HepG2 (cell line): Measurements from ENCODE around the gene LRRC43. TPM values are rescaled to one million over a fixed set of nuclear protein-coding genes. Genes with fewer than 3 reads are reported as not detected.

Source experiments
- AKAP8 ChIP-seq: sonication (generic); formaldehyde crosslinking; IDR thresholded peaks from 2 replicates; pipeline ENCODE4 v1.5.1; 2020; ENCODE audit warnings: mild to moderate bottlenecking, missing genetic modification reagents
- BRD4 ChIP-seq: sonication (generic); formaldehyde crosslinking; IDR thresholded peaks from 2 replicates; pipeline ENCODE4 v1.4.0; 2020; ENCODE audit warnings: missing genetic modification reagents
- FOXA1 ChIP-seq, 2 experiments: fragments of 450-650 bp in 1 of 2; sonication (generic) in 1 of 2; formaldehyde crosslinking in 1 of 2; IDR thresholded peaks; 2 replicates each; pipeline versions ENCODE4 v1.4.0 to v1.6.1; 2016 to 2020; ENCODE audit warnings: missing genetic modification reagents in 1 of 2
- GABPA ChIP-seq, 2 experiments: IDR thresholded peaks; 2 replicates each; pipeline ENCODE4 v1.6.1; 2011 to 2016; ENCODE audit warnings: low read depth in 2 of 2, low read length in 1 of 2, missing biosample characterization in 1 of 2, missing genetic modification characterization in 1 of 2
- KDM3A ChIP-seq: IDR thresholded peaks from 2 replicates; pipeline ENCODE4 v1.6.1; 2018; ENCODE audit warnings: low read depth, missing compliant biosample characterization
- LCORL ChIP-seq, 2 experiments: fragments of 450-650 bp in 1 of 2; sonication (generic) in 1 of 2; formaldehyde crosslinking in 1 of 2; IDR thresholded peaks; 2 replicates each; pipeline versions ENCODE4 v1.5.0 to v1.6.1; 2017 to 2020; ENCODE audit warnings: antibody characterized with exemption in 1 of 2, missing genetic modification reagents in 1 of 2
- MLLT10 ChIP-seq: sonication (generic); formaldehyde crosslinking; IDR thresholded peaks from 2 replicates; pipeline ENCODE4 v1.4.0; 2020; ENCODE audit warnings: missing genetic modification reagents
- MYC ChIP-seq: sonication (generic); formaldehyde crosslinking; IDR thresholded peaks from 2 replicates; pipeline ENCODE4 v1.9.0; 2021; ENCODE audit warnings: missing genetic modification reagents, borderline replicate concordance
- PPARG ChIP-seq: conservative IDR thresholded peaks from 2 replicates; pipeline ENCODE4 v1.6.1; 2016; ENCODE audit warnings: missing biosample characterization, missing genetic modification reagents
- RFX3 ChIP-seq: IDR thresholded peaks from 2 replicates; pipeline ENCODE4 v1.6.1; 2016; ENCODE audit warnings: missing biosample characterization, missing genetic modification reagents
- SP140L ChIP-seq: sonication (generic); formaldehyde crosslinking; IDR thresholded peaks from 2 replicates; pipeline ENCODE4 v1.4.0; 2020; ENCODE audit warnings: missing genetic modification reagents, borderline replicate concordance
- STAT5B ChIP-seq: sonication (generic); formaldehyde crosslinking; IDR thresholded peaks from 2 replicates; pipeline ENCODE4 v1.4.0; 2020; ENCODE audit warnings: missing genetic modification reagents
- TCF7L2 ChIP-seq: IDR thresholded peaks from 2 replicates; pipeline ENCODE4 v1.6.1; 2011; ENCODE audit warnings: mild to moderate bottlenecking, low read depth, low read length, moderate library complexity
- ZBTB42 ChIP-seq: sonication (generic); formaldehyde crosslinking; IDR thresholded peaks from 2 replicates; pipeline ENCODE4 v1.5.0; 2020; ENCODE audit warnings: mild to moderate bottlenecking, missing genetic modification reagents
- ZNF180 ChIP-seq: sonication (generic); formaldehyde crosslinking; IDR thresholded peaks from 2 replicates; pipeline ENCODE4 v1.4.0; 2020; ENCODE audit warnings: low read depth, missing genetic modification reagents, borderline replicate concordance
- ZNF20 ChIP-seq: sonication (generic); formaldehyde crosslinking; IDR thresholded peaks from 2 replicates; pipeline ENCODE4 v1.4.0; 2020; ENCODE audit warnings: mild to moderate bottlenecking, moderate library complexity, missing genetic modification reagents
- ZNF235 ChIP-seq: sonication (generic); formaldehyde crosslinking; IDR thresholded peaks from 2 replicates; pipeline ENCODE4 v1.8.1; 2023; ENCODE audit warnings: mild to moderate bottlenecking, missing genetic modification reagents, borderline replicate concordance
- ZNF367 ChIP-seq: sonication (generic); formaldehyde crosslinking; IDR thresholded peaks from 2 replicates; pipeline ENCODE4 v1.4.0; 2020; ENCODE audit warnings: missing genetic modification reagents, borderline replicate concordance
- ZNF768 ChIP-seq: sonication (generic); formaldehyde crosslinking; IDR thresholded peaks from 2 replicates; pipeline ENCODE4 v1.4.0; 2020; ENCODE audit warnings: missing genetic modification reagents
- ZNF775 ChIP-seq: sonication (generic); formaldehyde crosslinking; IDR thresholded peaks from 2 replicates; pipeline ENCODE4 v1.4.0; 2020; ENCODE audit warnings: missing genetic modification reagents, mild to moderate bottlenecking, moderate library complexity, borderline replicate concordance
- ZNF839 ChIP-seq: sonication (generic); formaldehyde crosslinking; IDR thresholded peaks from 2 replicates; pipeline ENCODE4 v1.4.0; 2020; ENCODE audit warnings: missing genetic modification reagents, mild to moderate bottlenecking, borderline replicate concordance
- polyA plus RNA-seq, 8 experiments: library from polyadenylated mRNA; depleted of rRNA in 3 of 8; stranded (reverse) in 7 of 8; unstranded in 1 of 8; fragments of >200 nt; fragmentation: Illumina TruSeq in 4 of 8; extraction: Trizol in 4 of 8; gene quantifications; 2 replicates each; pipeline versions ENCODE4 v1.2.1 to v1.2.3, GENCODE V29; 2011 to 2016; ENCODE audit warnings: low read depth in 4 of 8, missing spikeins in 1 of 8, mixed read lengths in 1 of 8; ENCODE audit not compliant: insufficient read depth in 1 of 8
- total RNA-seq, 5 experiments: library from RNA; depleted of rRNA; stranded (reverse); fragments of >200 nt; fragmentation: Illumina TruSeq; extraction: Trizol; gene quantifications; 2 replicates each; pipeline ENCODE4 v1.2.3, GENCODE V29; 2016; ENCODE audit warnings: low read depth in 1 of 5
- TF ChIP-seq, protein P1 (sequence below): sonication (generic); formaldehyde crosslinking; IDR thresholded peaks from 2 replicates; pipeline ENCODE4 v1.4.0; 2020; ENCODE audit warnings: low read depth, mild to moderate bottlenecking, missing genetic modification reagents
- TF ChIP-seq, protein P2 (sequence below): IDR thresholded peaks from 2 replicates; pipeline ENCODE4 v1.6.1; 2016
- TF ChIP-seq, protein P3 (sequence below): sonication (generic); formaldehyde crosslinking; IDR thresholded peaks from 2 replicates; pipeline ENCODE4 v1.5.0; 2020; ENCODE audit warnings: mild to moderate bottlenecking, missing genetic modification reagents

LRRC43 gene
- total and polyA plus RNA-seq, 2 of the 13 experiments (the other 11 are each of a cell fraction or from before 2014, with no cell fraction given), result not detected

DNA sequence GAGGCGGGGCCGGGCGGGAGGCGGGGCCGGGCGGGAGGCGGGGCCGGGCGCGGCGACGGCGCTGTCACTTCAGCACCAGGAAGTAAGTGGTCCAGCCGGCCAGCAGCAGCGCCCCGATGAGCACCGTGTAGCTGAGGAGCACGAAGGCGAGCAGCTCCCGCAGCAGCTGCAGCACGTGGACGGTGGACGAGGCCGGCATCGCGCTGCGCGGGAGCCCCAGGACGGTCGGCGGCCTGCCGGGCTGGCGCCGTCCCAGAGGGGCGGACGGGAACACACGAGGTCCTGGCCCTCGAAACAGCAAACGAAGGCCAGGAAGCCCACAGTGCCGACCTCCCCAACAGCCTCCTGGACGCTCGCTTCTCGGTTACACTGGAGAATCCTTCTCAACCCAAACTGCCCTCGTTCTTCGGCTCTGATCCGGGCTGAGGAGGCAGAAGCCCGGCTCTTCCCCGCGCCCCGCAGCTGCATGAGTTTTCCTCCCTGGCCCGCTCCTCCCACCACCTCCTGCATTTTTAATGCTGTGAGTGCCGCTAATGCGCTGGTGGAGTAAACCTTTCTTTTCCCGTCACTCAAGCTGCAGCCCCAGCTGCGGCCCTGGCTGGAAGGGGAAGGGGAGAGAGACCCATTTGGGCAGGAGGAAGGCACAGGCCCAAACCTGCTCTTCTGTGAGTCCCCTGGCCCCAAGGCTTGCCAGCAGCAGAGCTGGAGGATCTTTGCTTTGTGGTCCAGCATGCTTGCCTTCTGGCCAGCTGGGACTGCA lies 43.6 kb downstream of the LRRC43 start (continued):
- TF ChIP-seq ZNF839 (CRISPR knock-in tag) (0 out of 2 replicates have a peak, but pooled peaks have one; percentile 68), ZNF20 (CRISPR knock-in tag) (no peak), LCORL (IDR thresholded peaks at IDR 0.05) (no peak), LCORL (CRISPR knock-in tag; IDR thresholded peaks at IDR 0.05) (no peak), SP140L (peak; percentile 57; the same call in 1 of the 2 replicates), ZNF775 (no peak), STAT5B (CRISPR knock-in tag) (0 out of 2 replicates have a peak, but pooled peaks have one; percentile 63), TCF7L2 (no peak), ZNF180 (no peak), PPARG (CRISPR knock-in tag) (no peak), GABPA (IDR thresholded peaks at IDR 0.05; ENCODE audit: low read depth, low read length) (no peak), GABPA (CRISPR knock-in tag; IDR thresholded peaks at IDR 0.05; ENCODE audit: low read depth) (no peak), MYC (peak; percentile 84), BRD4 (CRISPR knock-in tag) (0 out of 2 replicates have a peak, but pooled peaks have one; percentile 39), RFX3 (CRISPR knock-in tag) (no peak), AKAP8 (CRISPR knock-in tag) (0 out of 2 replicates have a peak, but pooled peaks have one; percentile 27), KDM3A (no peak), ZNF235 (CRISPR knock-in tag) (no peak), ZNF367 (CRISPR knock-in tag) (peak; percentile 97; the same call in 1 of the 2 replicates), ZBTB42 (CRISPR knock-in tag) (no peak), ZNF768 (CRISPR knock-in tag) (peak; percentile 78; the same call in 1 of the 2 replicates), MLLT10 (no peak), FOXA1 (IDR thresholded peaks at IDR 0.05) (no peak), FOXA1 (CRISPR knock-in tag; IDR thresholded peaks at IDR 0.05) (peak; percentile 11; the same call in 1 of the 2 replicates)
- TF ChIP-seq, protein P1, sequence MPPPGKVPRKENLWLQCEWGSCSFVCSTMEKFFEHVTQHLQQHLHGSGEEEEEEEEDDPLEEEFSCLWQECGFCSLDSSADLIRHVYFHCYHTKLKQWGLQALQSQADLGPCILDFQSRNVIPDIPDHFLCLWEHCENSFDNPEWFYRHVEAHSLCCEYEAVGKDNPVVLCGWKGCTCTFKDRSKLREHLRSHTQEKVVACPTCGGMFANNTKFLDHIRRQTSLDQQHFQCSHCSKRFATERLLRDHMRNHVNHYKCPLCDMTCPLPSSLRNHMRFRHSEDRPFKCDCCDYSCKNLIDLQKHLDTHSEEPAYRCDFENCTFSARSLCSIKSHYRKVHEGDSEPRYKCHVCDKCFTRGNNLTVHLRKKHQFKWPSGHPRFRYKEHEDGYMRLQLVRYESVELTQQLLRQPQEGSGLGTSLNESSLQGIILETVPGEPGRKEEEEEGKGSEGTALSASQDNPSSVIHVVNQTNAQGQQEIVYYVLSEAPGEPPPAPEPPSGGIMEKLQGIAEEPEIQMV, result no peak; the same call in 1 of the 2 replicates
- TF ChIP-seq, protein P2, sequence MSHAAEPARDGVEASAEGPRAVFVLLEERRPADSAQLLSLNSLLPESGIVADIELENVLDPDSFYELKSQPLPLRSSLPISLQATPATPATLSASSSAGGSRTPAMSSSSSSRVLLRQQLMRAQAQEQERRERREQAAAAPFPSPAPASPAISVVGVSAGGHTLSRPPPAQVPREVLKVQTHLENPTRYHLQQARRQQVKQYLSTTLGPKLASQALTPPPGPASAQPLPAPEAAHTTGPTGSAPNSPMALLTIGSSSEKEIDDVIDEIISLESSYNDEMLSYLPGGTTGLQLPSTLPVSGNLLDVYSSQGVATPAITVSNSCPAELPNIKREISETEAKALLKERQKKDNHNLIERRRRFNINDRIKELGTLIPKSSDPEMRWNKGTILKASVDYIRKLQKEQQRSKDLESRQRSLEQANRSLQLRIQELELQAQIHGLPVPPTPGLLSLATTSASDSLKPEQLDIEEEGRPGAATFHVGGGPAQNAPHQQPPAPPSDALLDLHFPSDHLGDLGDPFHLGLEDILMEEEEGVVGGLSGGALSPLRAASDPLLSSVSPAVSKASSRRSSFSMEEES (CRISPR knock-in tag), result peak; percentile 81; the same call in 1 of the 2 replicates
- TF ChIP-seq, protein P3, sequence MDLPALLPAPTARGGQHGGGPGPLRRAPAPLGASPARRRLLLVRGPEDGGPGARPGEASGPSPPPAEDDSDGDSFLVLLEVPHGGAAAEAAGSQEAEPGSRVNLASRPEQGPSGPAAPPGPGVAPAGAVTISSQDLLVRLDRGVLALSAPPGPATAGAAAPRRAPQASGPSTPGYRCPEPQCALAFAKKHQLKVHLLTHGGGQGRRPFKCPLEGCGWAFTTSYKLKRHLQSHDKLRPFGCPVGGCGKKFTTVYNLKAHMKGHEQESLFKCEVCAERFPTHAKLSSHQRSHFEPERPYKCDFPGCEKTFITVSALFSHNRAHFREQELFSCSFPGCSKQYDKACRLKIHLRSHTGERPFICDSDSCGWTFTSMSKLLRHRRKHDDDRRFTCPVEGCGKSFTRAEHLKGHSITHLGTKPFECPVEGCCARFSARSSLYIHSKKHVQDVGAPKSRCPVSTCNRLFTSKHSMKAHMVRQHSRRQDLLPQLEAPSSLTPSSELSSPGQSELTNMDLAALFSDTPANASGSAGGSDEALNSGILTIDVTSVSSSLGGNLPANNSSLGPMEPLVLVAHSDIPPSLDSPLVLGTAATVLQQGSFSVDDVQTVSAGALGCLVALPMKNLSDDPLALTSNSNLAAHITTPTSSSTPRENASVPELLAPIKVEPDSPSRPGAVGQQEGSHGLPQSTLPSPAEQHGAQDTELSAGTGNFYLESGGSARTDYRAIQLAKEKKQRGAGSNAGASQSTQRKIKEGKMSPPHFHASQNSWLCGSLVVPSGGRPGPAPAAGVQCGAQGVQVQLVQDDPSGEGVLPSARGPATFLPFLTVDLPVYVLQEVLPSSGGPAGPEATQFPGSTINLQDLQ, result peak; percentile 69; the same call in 1 of the 2 replicates
